Pancreas (tissue), 10 donors: ENCODE data around the gene MYCT1. TPM values are rescaled to one million over a fixed set of nuclear protein-coding genes. Genes with fewer than 3 reads are reported as not detected.
"Not testable (repeated sequence)": the region's sequence is repeated elsewhere in the genome, so short reads cannot be mapped to it uniquely, and the experiment has no call there.

Source experiments
- ATAC-seq, 4 donors: fragments of 200-7000 bp; cut with Tn5 transposase; one replicate each; pipeline versions ENCODE4 v1.8.0 to v1.9.1; 2020; ENCODE audit warnings: mild to moderate bottlenecking in 4 of 4, moderate library complexity in 4 of 4
- DNase-seq, 6 donors: peaks; one replicate each; pipeline ENCODE4 v3.0.0-alpha.2; 2020
- FAIRE-seq: peaks from 2 replicates; lab custom pipeline; 2012; peaks lifted over from hg19 to GRCh38; lab: Jason Lieb, UNC
- H3K27ac ChIP-seq, 4 donors: fragments of 200-600 bp; sonication (generic); 1 replicate in 3 of 4; 2 replicates in 1 of 4; pipeline versions ENCODE4 v1.5.0 to v1.8.0; 2020
- H3K27me3 ChIP-seq, 4 donors: fragments of 200-600 bp; one replicate each; pipeline ENCODE4 v1.8.0; 2021
- H3K36me3 ChIP-seq, 3 donors: fragments of 200-600 bp; sonication (generic) in 1 of 3; one replicate each; pipeline versions ENCODE4 v1.5.0 to v1.8.0; 2020 to 2021
- H3K4me1 ChIP-seq, 3 donors: fragments of 200-600 bp; one replicate each; pipeline ENCODE4 v1.8.0; 2021
- H3K4me3 ChIP-seq, 4 donors: fragments of 200-600 bp; sonication (generic) in 2 of 4; one replicate each; pipeline versions ENCODE4 v1.5.0 to v1.8.0; 2020 to 2021
- H3K9me3 ChIP-seq, 4 donors: fragments of 200-600 bp; one replicate each; pipeline ENCODE4 v1.8.0; 2021
- WGBS, 2 donors: extraction: QIAGEN DNeasy Blood & Tissue Kit; methylation state at CpG; one replicate each; pipeline ENCODE4 v1.1.7; 2013; 5-methylcytosine and 5-hydroxymethylcytosine counted together
- intact Hi-C, 3 donors: fragments of 100-400 bp; cut with DNase I; formaldehyde crosslinking; loops; one replicate each; pipeline versions ENCODE4 v1.11.1 to v1.14.2; 2022
- polyA plus RNA-seq, 2 donors: library from polyadenylated mRNA; stranded (reverse); fragments of 200-250 nt; gene quantifications; one replicate each; pipeline ENCODE4 v1.2.3, GENCODE V29; 2013
- total RNA-seq, 6 donors: library from RNA; stranded (reverse); fragmentation: NEBNext Ultra II Directional in 4 of 6; extraction: Animal tissue kit (Norgen Biotek cat#: 25700) in 4 of 6; gene quantifications; one replicate each; pipeline versions ENCODE4 v1.2.1 to v1.2.4, GENCODE V29; 2021 to 2023
- TF ChIP-seq, protein P1 (sequence below), 4 donors: fragments of 200-600 bp; sonication (generic) in 3 of 4; IDR thresholded peaks; one replicate each; pipeline versions ENCODE4 v1.5.0 to v1.8.0; 2021; ENCODE audit warnings: antibody characterized with exemption in 4 of 4
- donor health status: healthy with polysubstance abuse.
- donor health status: DM: no; HTN: no; CAD: no; lungs with moderate emphysema.
- donor health status: DM: no; HTN: no; CAD: no.
- donor health status: control.
- donor health status: control.
- donor health status: Bipolar disorder and iron deficiency.
- donor health status: DM: yes; HTN: yes; CAD: no.
- donor health status: DM: no; HTN: no; CAD: no.
- donor health status: DM: no; HTN: no; CAD: no.
- donor health status: DM: yes; HTN: yes; CAD: no.

Gene MYCT1
- total and polyA plus RNA-seq, 8 donors: 0.93 to 3.2 (median 1.9) TPM

DNA sequence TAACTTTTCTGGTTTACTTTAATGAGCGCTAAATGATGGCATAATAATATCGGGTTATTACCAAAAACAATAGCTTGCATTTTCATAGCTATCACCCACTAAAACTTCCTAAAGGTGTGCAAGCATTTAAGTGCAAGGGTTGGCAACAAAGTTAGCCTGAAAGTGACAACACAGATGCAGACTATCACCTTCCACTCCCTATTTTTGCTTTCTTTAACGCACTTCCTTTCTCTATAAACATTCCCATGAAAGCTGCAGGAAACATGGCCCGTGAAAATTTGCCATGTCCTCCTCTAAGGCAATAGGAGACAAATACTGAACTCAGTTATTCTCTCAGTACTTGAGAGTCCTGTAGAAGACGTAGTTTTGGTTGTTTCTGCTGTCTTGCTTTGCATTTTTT lies 2.7 kb downstream of the MYCT1 start:
- Histone ChIP-seq H3K4me1 (no peaks in the 10 kb centered on the region), H3K27ac (no peak overlapping the region), H3K27me3 (no peaks in the 10 kb centered on the region), H3K4me3 (no peak overlapping the region), H3K36me3 (no peaks in the 10 kb centered on the region), H3K9me3 (no peaks in the 10 kb centered on the region)
- 47 to 56% methylated on average over 5 of the region's 5 CpGs for WGBS, 2 donors
- FAIRE-seq (no peak), DNase-seq (no peak), ATAC-seq (no peak)
- TF ChIP-seq, protein P1, sequence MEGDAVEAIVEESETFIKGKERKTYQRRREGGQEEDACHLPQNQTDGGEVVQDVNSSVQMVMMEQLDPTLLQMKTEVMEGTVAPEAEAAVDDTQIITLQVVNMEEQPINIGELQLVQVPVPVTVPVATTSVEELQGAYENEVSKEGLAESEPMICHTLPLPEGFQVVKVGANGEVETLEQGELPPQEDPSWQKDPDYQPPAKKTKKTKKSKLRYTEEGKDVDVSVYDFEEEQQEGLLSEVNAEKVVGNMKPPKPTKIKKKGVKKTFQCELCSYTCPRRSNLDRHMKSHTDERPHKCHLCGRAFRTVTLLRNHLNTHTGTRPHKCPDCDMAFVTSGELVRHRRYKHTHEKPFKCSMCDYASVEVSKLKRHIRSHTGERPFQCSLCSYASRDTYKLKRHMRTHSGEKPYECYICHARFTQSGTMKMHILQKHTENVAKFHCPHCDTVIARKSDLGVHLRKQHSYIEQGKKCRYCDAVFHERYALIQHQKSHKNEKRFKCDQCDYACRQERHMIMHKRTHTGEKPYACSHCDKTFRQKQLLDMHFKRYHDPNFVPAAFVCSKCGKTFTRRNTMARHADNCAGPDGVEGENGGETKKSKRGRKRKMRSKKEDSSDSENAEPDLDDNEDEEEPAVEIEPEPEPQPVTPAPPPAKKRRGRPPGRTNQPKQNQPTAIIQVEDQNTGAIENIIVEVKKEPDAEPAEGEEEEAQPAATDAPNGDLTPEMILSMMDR (IDR thresholded peaks at IDR 0.05): no peak
- intact Hi-C loops: no loop called here

DNA sequence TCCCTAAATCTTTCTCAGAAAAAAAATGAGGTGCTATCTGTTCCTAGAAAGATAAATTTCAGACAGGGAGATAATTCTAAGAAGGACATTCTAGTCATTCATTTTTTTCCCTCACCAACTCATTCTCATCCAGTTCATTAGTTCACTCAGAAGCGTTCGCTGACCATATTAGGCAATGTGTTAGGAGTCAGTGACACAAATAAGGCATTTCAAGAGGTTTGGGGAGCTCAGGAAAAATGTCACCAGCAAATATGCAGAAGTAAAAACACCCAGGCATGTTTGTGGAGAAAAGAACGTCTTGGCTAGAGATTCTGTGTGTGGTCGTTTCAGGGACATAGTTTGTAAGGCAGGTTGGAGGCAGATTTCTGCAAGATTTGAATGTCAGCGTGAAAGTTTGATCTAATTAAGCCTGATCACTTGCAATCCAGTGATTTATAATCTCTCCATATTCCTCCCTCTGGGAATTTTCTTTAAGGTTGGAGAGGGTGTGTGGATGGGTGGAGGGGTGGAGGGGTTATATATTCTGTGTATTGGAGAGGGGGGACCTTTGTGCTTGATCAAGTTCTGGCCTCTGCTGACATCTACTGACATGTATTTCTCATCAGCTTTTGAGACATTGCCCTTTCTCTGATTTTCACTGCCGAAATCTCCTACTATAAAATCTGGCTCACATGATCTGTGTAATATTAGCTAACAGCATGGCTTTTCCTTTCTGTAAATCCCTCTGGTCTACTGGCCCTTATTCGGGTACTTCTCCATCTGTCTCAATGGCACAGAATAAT lies 3.6 kb downstream of the MYCT1 start:
- FAIRE-seq (no peak), ATAC-seq (no peak)

DNA sequence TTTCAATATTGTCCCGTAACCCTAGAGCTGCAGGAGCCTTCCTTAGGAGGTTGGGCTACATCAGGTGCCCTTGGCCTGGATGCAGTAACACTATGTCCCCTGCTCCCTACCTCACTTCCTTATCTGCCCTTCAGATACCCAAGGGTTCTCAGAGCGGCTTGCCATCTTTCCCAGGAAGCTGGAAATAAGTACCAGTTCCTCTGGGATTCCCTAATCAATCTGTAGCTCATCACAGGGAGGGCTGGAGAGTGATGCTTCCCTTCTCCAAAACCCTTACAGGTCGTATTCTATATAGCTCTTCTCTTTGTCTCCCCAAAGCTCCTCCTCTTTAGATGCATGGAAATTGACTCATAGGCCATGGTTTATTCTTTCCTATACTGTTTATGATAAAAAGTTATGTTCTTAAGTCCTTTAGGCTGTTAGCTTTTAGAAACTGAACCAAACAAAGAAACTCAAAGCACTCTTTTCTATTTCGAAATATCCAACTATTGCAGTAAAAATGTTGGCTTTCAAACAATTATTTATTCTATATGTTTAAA lies 4.2 kb downstream of the MYCT1 start:
- intact Hi-C loops: no loop called here
- FAIRE-seq: no peak
- no peak overlapping the region for H3K4me3 ChIP-seq
- H3K27ac ChIP-seq: no peak overlapping the region
- no peaks in the 10 kb centered on the region for H3K36me3 ChIP-seq
- H3K4me1 ChIP-seq: no peaks in the 10 kb centered on the region
- no peaks in the 10 kb centered on the region for H3K27me3 ChIP-seq
- no peak for ATAC-seq
- H3K9me3 ChIP-seq: no peaks in the 10 kb centered on the region
- TF ChIP-seq, protein P1 (IDR thresholded peaks at IDR 0.05): no peak
- no peak for DNase-seq
- 34 to 46% methylated on average over 4 of the region's 4 CpGs for WGBS, 2 donors

More for the DNA sequence above, 3.6 kb downstream of the MYCT1 start:
- H3K36me3 ChIP-seq: no peaks in the 10 kb centered on the region
- H3K9me3 ChIP-seq: no peaks in the 10 kb centered on the region
- intact Hi-C loops: no loop called here
- H3K4me1 ChIP-seq: no peaks in the 10 kb centered on the region
- no peaks in the 10 kb centered on the region for H3K27me3 ChIP-seq
- TF ChIP-seq, protein P1 (IDR thresholded peaks at IDR 0.05): no peak
- 34 to 39% methylated on average over 7 of the region's 7 CpGs for WGBS, 2 donors
- no peak for DNase-seq
- H3K27ac ChIP-seq: no peak overlapping the region
- no peak overlapping the region for H3K4me3 ChIP-seq

DNA sequence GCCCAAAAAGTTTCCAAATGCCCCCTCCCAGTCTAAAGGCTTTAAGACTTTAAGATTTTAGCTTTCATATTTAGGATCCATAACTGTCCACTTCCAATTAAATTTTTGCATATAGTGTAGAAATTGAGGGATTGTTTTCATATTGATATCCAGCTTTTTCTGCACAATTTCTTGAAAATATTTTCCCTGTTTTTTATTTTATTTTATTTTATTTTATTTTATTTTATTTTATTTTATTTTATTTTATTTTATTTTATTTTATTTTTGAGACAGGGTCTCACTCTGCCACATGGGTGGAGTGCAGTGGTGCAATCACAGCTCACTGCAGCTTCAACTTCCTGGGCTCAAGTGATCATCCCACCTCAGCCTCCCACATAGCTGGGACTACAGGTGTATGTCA lies 6.1 kb downstream of the MYCT1 start:
- intact Hi-C loops, H3K4me1 ChIP-seq, ATAC-seq, H3K9me3 ChIP-seq, H3K4me3 ChIP-seq, H3K36me3 ChIP-seq, H3K27me3 ChIP-seq, FAIRE-seq, DNase-seq, H3K27ac ChIP-seq: not testable (repeated sequence)

GRCh38 chr6:152705327-152705726 lies 7.6 kb downstream of the MYCT1 start:
- intact Hi-C loops: no loop called here
- no peaks in the 10 kb centered on the region for H3K27me3 ChIP-seq
- no peaks in the 10 kb centered on the region for H3K36me3 ChIP-seq
- H3K27ac ChIP-seq: no peak overlapping the region
- H3K4me1 ChIP-seq: no peaks in the 10 kb centered on the region
- no peak for DNase-seq
- WGBS, 2 donors: 61 to 66% methylated on average over 2 of the region's 2 CpGs
- H3K9me3 ChIP-seq: no peaks in the 10 kb centered on the region
- ATAC-seq: no peak
- FAIRE-seq: peak; percentile 17
- no peak overlapping the region for H3K4me3 ChIP-seq
- TF ChIP-seq, protein P1 (IDR thresholded peaks at IDR 0.05): no peak
